GM03348 (cell line): ENCODE data around the gene DDX51.

Experiments
- DNase-seq: peaks from one replicate; pipeline ENCODE4 v3.0.0; 2012; ENCODE audit warnings: low spot score

The DDX51 gene

GRCh38 chr12:132166801-132167591, 22.9 kb upstream of the DDX51 start:
- no peak for DNase-seq

- no peak for DNase-seq
These were observed 22.0 kb upstream of the DDX51 start for GRCh38 chr12:132166093-132166492.

- no peak for DNase-seq
These were observed 21.5 kb upstream of the DDX51 start for GRCh38 chr12:132165584-132165983.

- DNase-seq: no peak
These were observed 20.3 kb upstream of the DDX51 start for GRCh38 chr12:132164426-132164825.

- DNase-seq: no peak
These were observed 19.8 kb upstream of the DDX51 start for GRCh38 chr12:132163911-132164288.

GRCh38 chr12:132163041-132163910, 19.2 kb upstream of the DDX51 start:
- DNase-seq: no peak

- peak; percentile 80 for DNase-seq
These were observed 18.5 kb upstream of the DDX51 start for GRCh38 chr12:132162508-132163031.

- DNase-seq: no peak
These were observed 17.8 kb upstream of the DDX51 start for GRCh38 chr12:132161796-132162507.

- no peak for DNase-seq
These were observed 17.1 kb upstream of the DDX51 start for GRCh38 chr12:132161036-132161781.

- DNase-seq: no peak
These were observed 16.5 kb upstream of the DDX51 start for GRCh38 chr12:132160601-132161035.

- DNase-seq: no peak
These were observed 15.9 kb upstream of the DDX51 start for GRCh38 chr12:132160016-132160415.

GRCh38 chr12:132159555-132160003, 15.5 kb upstream of the DDX51 start:
- no peak for DNase-seq

- DNase-seq: no peak
These were observed 14.8 kb upstream of the DDX51 start for GRCh38 chr12:132158677-132159554.

GRCh38 chr12:132157733-132158409, 13.8 kb upstream of the DDX51 start:
- DNase-seq: no peak

- DNase-seq: no peak
These were observed 12.6 kb upstream of the DDX51 start for GRCh38 chr12:132156573-132157325.

GRCh38 chr12:132155771-132156572, 11.9 kb upstream of the DDX51 start:
- DNase-seq: no peak

GRCh38 chr12:132154941-132155770, 11.0 kb upstream of the DDX51 start:
- no peak for DNase-seq
